Measurements from ENCODE around the gene ZDHHC17.

DNA sequence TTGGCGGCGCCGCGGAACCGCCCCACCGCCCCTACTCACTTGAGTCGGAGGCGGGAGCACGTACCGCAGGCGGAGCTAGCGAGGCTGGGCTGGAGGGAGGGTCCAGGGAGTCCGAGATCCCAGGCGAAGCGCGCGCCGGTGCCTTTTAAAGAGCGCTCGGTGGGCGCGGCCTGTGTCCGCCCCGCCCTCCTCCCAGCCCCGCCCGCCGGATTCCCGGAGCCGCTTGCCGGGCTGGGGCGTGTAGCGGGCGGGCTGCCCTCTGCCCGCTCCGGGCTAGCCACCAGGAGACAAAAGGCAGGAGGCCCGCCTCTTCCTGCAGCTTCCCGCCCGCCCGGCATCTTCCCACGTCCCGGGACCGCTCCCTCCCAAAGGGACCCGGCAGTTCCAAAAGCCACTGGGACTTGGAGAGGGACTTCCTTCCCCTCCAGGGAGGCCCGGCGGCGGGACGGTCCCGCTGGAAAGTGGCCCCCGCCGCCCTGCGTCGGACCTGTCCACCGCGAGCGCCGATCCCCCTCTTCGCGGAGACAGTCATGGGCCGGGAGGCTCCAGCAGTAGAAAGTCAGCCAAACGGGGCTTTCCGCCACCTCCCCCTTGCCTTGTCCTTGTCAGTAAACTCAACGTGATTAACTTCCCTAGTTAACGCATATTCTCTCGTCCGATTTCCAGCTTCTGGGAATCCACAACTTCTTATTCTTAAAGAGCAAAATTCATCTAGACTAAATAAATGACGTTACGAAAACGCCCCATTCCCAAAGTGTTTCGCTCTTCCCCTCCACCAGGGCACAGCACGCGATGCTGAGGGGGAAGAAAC lies 115.2 kb downstream of the ZDHHC17 start, which contains the start of gene CSRP2:
- TF ChIP-seq, protein P1, sequence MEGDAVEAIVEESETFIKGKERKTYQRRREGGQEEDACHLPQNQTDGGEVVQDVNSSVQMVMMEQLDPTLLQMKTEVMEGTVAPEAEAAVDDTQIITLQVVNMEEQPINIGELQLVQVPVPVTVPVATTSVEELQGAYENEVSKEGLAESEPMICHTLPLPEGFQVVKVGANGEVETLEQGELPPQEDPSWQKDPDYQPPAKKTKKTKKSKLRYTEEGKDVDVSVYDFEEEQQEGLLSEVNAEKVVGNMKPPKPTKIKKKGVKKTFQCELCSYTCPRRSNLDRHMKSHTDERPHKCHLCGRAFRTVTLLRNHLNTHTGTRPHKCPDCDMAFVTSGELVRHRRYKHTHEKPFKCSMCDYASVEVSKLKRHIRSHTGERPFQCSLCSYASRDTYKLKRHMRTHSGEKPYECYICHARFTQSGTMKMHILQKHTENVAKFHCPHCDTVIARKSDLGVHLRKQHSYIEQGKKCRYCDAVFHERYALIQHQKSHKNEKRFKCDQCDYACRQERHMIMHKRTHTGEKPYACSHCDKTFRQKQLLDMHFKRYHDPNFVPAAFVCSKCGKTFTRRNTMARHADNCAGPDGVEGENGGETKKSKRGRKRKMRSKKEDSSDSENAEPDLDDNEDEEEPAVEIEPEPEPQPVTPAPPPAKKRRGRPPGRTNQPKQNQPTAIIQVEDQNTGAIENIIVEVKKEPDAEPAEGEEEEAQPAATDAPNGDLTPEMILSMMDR (IDR thresholded peaks at IDR 0.05) = peak; percentile 53
- TF ChIP-seq GATA2 (CRISPR knock-in tag; IDR thresholded peaks at IDR 0.05) (no peak), MXI1 (IDR thresholded peaks at IDR 0.05; ENCODE audit: low read depth, low read length) (peak; percentile 16; the same call in 1 of the 2 replicates), RAD21 (IDR thresholded peaks at IDR 0.05; ENCODE audit: low read length) (0 out of 2 replicates have a peak, but pooled peaks have one; percentile 7)

Measured in SK-N-SH (cell line).